Measurements from ENCODE around the gene PCDHB8.
A peak's percentile ranks its signal among the peaks of the same experiment; 100 is the strongest.
"Not testable (repeated sequence)": the region's sequence is repeated elsewhere in the genome, so short reads cannot be mapped to it uniquely, and the experiment has no call there.

Gene PCDHB8

GRCh38 chr5:141177577-141178191 is at the start of gene PCDHB8:
Gene PCDHB8, plus strand, starts transcription at chr5:141177790. Its CDS starts 245 bp downstream, at chr5:141178035.
- peaks cover 4 to 20% of the 10 kb centered on the region in 2 donors for H3K9me3 Mint-ChIP-seq
- not testable (repeated sequence) for H3K4me3 Mint-ChIP-seq, DNase-seq, H3K4me1 Mint-ChIP-seq, H3K27ac Mint-ChIP-seq, ATAC-seq
- H3K27me3 Mint-ChIP-seq = peaks cover 12% of the 10 kb centered on the region

GRCh38 chr5:141135030-141135717 is 42.4 kb upstream of the PCDHB8 start, which contains the start of gene PCDHB5:
Gene PCDHB5, plus strand, starts transcription at chr5:141135206. Its CDS starts 229 bp downstream, at chr5:141135435.
- DNase-seq (no peak), ATAC-seq (no peak)
- peaks cover 32% of the 10 kb centered on the region for H3K27me3 Mint-ChIP-seq
- peaks cover 7% of the 10 kb centered on the region for H3K4me1 Mint-ChIP-seq
- H3K9me3 Mint-ChIP-seq = peaks cover 29 to 32% of the 10 kb centered on the region in 2 donors
- peak within 1 kb of the TSS; percentile 11 to 46 for H3K4me3 Mint-ChIP-seq
- no peak within 1 kb of the TSS for H3K27ac Mint-ChIP-seq

GRCh38 chr5:141135718-141136266 is 41.8 kb upstream of the PCDHB8 start:
- no peak overlapping the region for H3K4me3 Mint-ChIP-seq
- ATAC-seq = no peak
- no peak for DNase-seq
- no peak overlapping the region for H3K27ac Mint-ChIP-seq
- peaks cover 25 to 32% of the 10 kb centered on the region in 2 donors for H3K9me3 Mint-ChIP-seq
- H3K4me1 Mint-ChIP-seq = peaks cover 7% of the 10 kb centered on the region
- peaks cover 32% of the 10 kb centered on the region for H3K27me3 Mint-ChIP-seq

- H3K27ac Mint-ChIP-seq, ATAC-seq, H3K4me1 Mint-ChIP-seq, DNase-seq, H3K4me3 Mint-ChIP-seq: not testable (repeated sequence)
- Mint-ChIP-seq H3K27me3 (peaks cover 32% of the 10 kb centered on the region), H3K9me3 (peaks cover 32 to 33% of the 10 kb centered on the region in 2 donors)
These were observed 40.2 kb upstream of the PCDHB8 start for GRCh38 chr5:141137346-141137745.

GRCh38 chr5:141149812-141150211 is 27.8 kb upstream of the PCDHB8 start, which contains the start of gene PCDHB6:
Gene PCDHB6, plus strand, starts transcription at chr5:141150057. Its CDS starts 201 bp downstream, at chr5:141150258.
- Mint-ChIP-seq H3K9me3 (peaks cover 0 to 17% of the 10 kb centered on the region in 2 donors), H3K4me1 (no peaks in the 10 kb centered on the region), H3K27me3 (peaks cover 41% of the 10 kb centered on the region), H3K27ac (no peak within 1 kb of the TSS), H3K4me3 (no peak within 1 kb of the TSS)
- ATAC-seq = no peak
- DNase-seq = no peak

GRCh38 chr5:141150224-141150992 is 27.2 kb upstream of the PCDHB8 start:
- Mint-ChIP-seq H3K4me1 (no peaks in the 10 kb centered on the region), H3K9me3 (peaks cover 0 to 17% of the 10 kb centered on the region in 2 donors), H3K27me3 (peaks cover 43% of the 10 kb centered on the region), H3K4me3 (no peak overlapping the region), H3K27ac (no peak overlapping the region)
- ATAC-seq (no peak), DNase-seq (no peak)

- H3K27me3 Mint-ChIP-seq = peaks cover 46% of the 10 kb centered on the region
- no peak for DNase-seq
- ATAC-seq = no peak
- H3K9me3 Mint-ChIP-seq = peaks cover 0 to 21% of the 10 kb centered on the region in 2 donors
- H3K4me3 Mint-ChIP-seq = no peak overlapping the region
- H3K27ac Mint-ChIP-seq = no peak overlapping the region
- H3K4me1 Mint-ChIP-seq = no peaks in the 10 kb centered on the region
These were observed 26.6 kb upstream of the PCDHB8 start for GRCh38 chr5:141150993-141151325.

GRCh38 chr5:141151632-141152031 is 26.0 kb upstream of the PCDHB8 start:
- DNase-seq, H3K4me1 Mint-ChIP-seq, H3K4me3 Mint-ChIP-seq, ATAC-seq, H3K27ac Mint-ChIP-seq: not testable (repeated sequence)
- Mint-ChIP-seq H3K9me3 (peaks cover 0 to 28% of the 10 kb centered on the region in 2 donors), H3K27me3 (peaks cover 48% of the 10 kb centered on the region)

- H3K4me3 Mint-ChIP-seq, H3K4me1 Mint-ChIP-seq, ATAC-seq, H3K27ac Mint-ChIP-seq, DNase-seq: not testable (repeated sequence)
- Mint-ChIP-seq H3K9me3 (peaks cover 0 to 32% of the 10 kb centered on the region in 2 donors), H3K27me3 (peaks cover 53% of the 10 kb centered on the region)
These were observed 25.5 kb upstream of the PCDHB8 start for GRCh38 chr5:141152096-141152495.

- H3K4me1 Mint-ChIP-seq = no peaks in the 10 kb centered on the region
- no peak for DNase-seq
- H3K27me3 Mint-ChIP-seq = peaks cover 49% of the 10 kb centered on the region
- peaks cover 3 to 35% of the 10 kb centered on the region in 2 donors for H3K9me3 Mint-ChIP-seq
- no peak for ATAC-seq
- no peak overlapping the region for H3K4me3 Mint-ChIP-seq
- no peak overlapping the region for H3K27ac Mint-ChIP-seq
These were observed 21.8 kb upstream of the PCDHB8 start for GRCh38 chr5:141155540-141156374.

- Mint-ChIP-seq H3K9me3 (peaks cover 3 to 26% of the 10 kb centered on the region in 2 donors), H3K27me3 (peaks cover 34% of the 10 kb centered on the region)
- not testable (repeated sequence) for H3K27ac Mint-ChIP-seq, ATAC-seq, H3K4me3 Mint-ChIP-seq, DNase-seq, H3K4me1 Mint-ChIP-seq
These were observed 20.2 kb upstream of the PCDHB8 start for GRCh38 chr5:141157356-141157755.

GRCh38 chr5:141157901-141158300 is 19.7 kb upstream of the PCDHB8 start:
- H3K4me1 Mint-ChIP-seq, H3K4me3 Mint-ChIP-seq, DNase-seq, ATAC-seq: not testable (repeated sequence)
- H3K27me3 Mint-ChIP-seq = peaks cover 32% of the 10 kb centered on the region
- H3K27ac Mint-ChIP-seq = peak overlapping the region in 1 of 2 donors; percentile 74
- peaks cover 3 to 26% of the 10 kb centered on the region in 2 donors for H3K9me3 Mint-ChIP-seq

GRCh38 chr5:141172381-141173204 is 5.0 kb upstream of the PCDHB8 start, which contains the start of gene PCDHB7:
Gene PCDHB7, plus strand, starts transcription at chr5:141172644. Its CDS starts 192 bp downstream, at chr5:141172836.
- peaks cover 9 to 14% of the 10 kb centered on the region in 2 donors for H3K9me3 Mint-ChIP-seq
- no peak for ATAC-seq
- peak within 1 kb of the TSS in 1 of 2 donors; percentile 55 for H3K27ac Mint-ChIP-seq
- H3K4me3 Mint-ChIP-seq = no peak within 1 kb of the TSS
- no peak for DNase-seq
- peaks cover 36% of the 10 kb centered on the region for H3K27me3 Mint-ChIP-seq
- no peaks in the 10 kb centered on the region for H3K4me1 Mint-ChIP-seq

All from stimulated activated naive CD8-positive, alpha-beta T cell treated with anti-CD3 and anti-CD28 coated beads, Interleukin-15, amount 100 ng/mL, for 72 hours (primary cell).